Activated CD8-positive, alpha-beta T cell treated with anti-CD3 and anti-CD28 coated beads, Interleukin-2, amount 10 ng/mL, durations not matched to agents 7 days and 5 days (primary cell): ENCODE measurements around the gene KRT80. TPM values are rescaled to one million over a fixed set of nuclear protein-coding genes. Genes with fewer than 3 reads are reported as not detected.

ENCODE experiments used
- ATAC-seq: fragments of 150-1000 bp; cut with Tn5 transposase; one replicate; pipeline ENCODE4 v1.10.0; 2021; ENCODE audit warnings: moderate library complexity
- CTCF ChIA-PET: fragments of 350-600 bp; sonication (Branson Sonifier 250); formaldehyde crosslinking; loops from one replicate; lab custom pipeline; 2021; ENCODE audit warnings: antibody characterized with exemption; lab: Charles Lee
- POLR2A ChIA-PET: fragments of 350-600 bp; sonication (Branson Sonifier 250); formaldehyde crosslinking; loops from one replicate; lab custom pipeline; 2021; ENCODE audit warnings: antibody characterized with exemption; lab: Charles Lee
- DNase-seq: peaks from one replicate; pipeline ENCODE4 v3.0.0-alpha.2; 2020
- H3K27ac Mint-ChIP-seq: one replicate; pipeline ENCODE4 v1.8.0; 2021; ENCODE audit warnings: mild to moderate bottlenecking, mixed read lengths
- H3K27me3 Mint-ChIP-seq: one replicate; pipeline ENCODE4 v1.8.0; 2021; ENCODE audit warnings: low read depth, mixed read lengths
- H3K36me3 Mint-ChIP-seq: one replicate; pipeline ENCODE4 v1.8.0; 2021; ENCODE audit warnings: low read depth, mixed read lengths
- H3K4me1 Mint-ChIP-seq: one replicate; pipeline ENCODE4 v1.8.0; 2021; ENCODE audit warnings: low read depth, mixed read lengths
- H3K4me3 Mint-ChIP-seq: one replicate; pipeline ENCODE4 v1.8.0; 2021; ENCODE audit warnings: mild to moderate bottlenecking, mixed read lengths
- H3K9me3 Mint-ChIP-seq: one replicate; pipeline ENCODE4 v1.8.0; 2022; ENCODE audit warnings: mixed read lengths; ENCODE audit not compliant: insufficient read depth
- total RNA-seq, 2 experiments: library from RNA; stranded (reverse); gene quantifications; one replicate each; pipeline ENCODE4 v1.2.3, GENCODE V29; 2021

Gene KRT80
- total RNA-seq, 2 experiments from 2014 or later = not detected

DNA sequence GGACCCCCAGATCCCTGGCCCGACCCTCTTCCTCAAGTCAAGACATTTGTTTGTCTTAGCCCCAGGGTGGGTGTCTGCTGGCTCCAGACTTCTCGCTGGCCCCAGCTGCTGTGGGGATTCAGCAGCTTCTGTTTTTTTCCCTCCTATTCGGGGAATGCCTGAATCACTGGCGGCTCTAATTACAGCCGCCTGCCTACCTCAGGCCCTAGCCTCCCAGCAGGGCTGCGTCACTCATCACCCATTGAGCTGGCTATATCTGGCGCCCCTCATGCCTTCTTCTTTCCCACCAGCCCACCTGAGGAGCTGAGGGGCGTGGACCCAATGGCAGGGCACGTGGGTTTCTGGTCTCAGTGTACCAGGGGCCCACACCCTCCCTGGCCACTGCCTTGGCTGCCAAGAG is 10.1 kb downstream of the KRT80 start:
- POLR2A ChIA-PET = no interaction called here
- no peak for DNase-seq
- Mint-ChIP-seq H3K4me1 (peaks cover 7% of the 10 kb centered on the region), H3K27me3 (no peaks in the 10 kb centered on the region), H3K36me3 (no peaks in the 10 kb centered on the region), H3K4me3 (no peak overlapping the region), H3K27ac (no peak overlapping the region), H3K9me3 (no peaks in the 10 kb centered on the region)
- ATAC-seq = no peak
- CTCF ChIA-PET = no interaction called here

DNA sequence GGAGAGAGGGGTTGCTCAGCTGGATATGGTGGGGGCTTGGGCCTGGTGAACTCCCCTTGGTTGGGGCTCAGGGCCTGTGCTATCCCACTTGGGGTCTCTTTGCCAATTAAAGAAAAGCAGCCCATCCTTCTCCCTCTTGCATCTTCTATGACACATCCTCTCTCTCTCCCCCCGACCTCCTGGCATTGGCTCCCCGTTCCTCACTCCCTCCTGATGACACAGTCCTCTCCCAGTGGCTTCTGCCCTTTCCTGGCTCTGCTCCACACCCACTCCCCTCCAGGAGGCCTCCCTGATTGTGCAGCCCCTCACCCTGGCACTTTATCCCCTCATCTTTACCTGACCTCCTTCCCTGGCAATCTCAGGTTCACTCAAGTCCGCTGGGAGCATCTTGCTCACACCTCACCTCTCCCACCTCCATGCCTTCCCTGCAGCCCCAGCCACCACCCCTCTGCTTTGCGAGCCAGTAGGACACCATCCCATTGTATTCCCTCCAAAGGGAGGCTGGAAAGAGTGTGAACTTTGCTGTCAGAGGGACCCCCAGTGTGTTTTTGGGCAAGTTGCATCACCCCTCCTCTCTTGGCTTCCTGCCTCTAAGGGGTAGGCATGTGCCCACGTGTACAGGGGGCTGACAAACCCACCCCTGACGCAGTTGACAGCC is 10.7 kb downstream of the KRT80 start:
- H3K27ac Mint-ChIP-seq = no peak overlapping the region
- ChIA-PET POLR2A (no interaction called here), CTCF (interaction anchor here (1.0 kb wide), 1 partner anchor 33 kb away, joined by 3 read pairs; no protein-coding TSS in a partner anchor)
- H3K27me3 Mint-ChIP-seq = no peaks in the 10 kb centered on the region
- no peaks in the 10 kb centered on the region for H3K36me3 Mint-ChIP-seq
- DNase-seq (no peak), ATAC-seq (no peak)
- H3K4me1 Mint-ChIP-seq = peaks cover 8% of the 10 kb centered on the region
- no peaks in the 10 kb centered on the region for H3K9me3 Mint-ChIP-seq
- H3K4me3 Mint-ChIP-seq = no peak overlapping the region

DNA sequence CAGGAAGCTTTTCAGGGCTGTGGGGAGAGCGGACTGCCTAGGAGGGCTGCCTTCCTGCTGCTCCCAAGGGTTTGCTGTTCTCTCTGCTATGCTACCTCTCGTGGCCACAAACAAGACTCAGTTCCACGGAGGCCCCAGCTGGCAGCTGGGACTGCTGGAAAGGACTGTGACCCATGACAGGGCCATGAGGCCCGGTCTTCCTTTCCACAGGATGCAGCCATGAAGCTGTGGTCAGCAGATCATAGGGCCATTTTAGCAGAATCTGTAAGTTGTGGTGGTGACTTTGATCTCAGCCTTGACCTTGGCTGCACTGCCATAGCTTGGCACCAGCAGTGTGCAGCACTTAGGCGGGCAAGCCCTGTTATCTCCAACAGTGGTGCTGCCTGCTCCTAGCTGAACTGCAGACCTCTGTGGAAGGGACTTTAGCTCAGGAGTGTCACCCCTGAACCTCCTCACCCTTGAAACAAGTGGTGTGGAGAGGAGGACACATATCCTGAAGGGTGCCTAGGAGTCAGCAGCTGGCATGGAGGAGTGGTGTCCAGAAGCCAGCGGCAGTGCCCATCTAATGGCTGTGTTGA is 12.3 kb downstream of the KRT80 start:
- ChIA-PET CTCF (interaction anchor here (0.9 kb wide), 1 partner anchor 148 kb away, joined by 3 read pairs; no protein-coding TSS in a partner anchor), POLR2A (no interaction called here)
- ATAC-seq (no peak), DNase-seq (no peak)
- Mint-ChIP-seq H3K4me3 (no peak overlapping the region), H3K36me3 (no peaks in the 10 kb centered on the region), H3K4me1 (peaks cover 9% of the 10 kb centered on the region), H3K27me3 (no peaks in the 10 kb centered on the region), H3K9me3 (no peaks in the 10 kb centered on the region), H3K27ac (no peak overlapping the region)

DNA sequence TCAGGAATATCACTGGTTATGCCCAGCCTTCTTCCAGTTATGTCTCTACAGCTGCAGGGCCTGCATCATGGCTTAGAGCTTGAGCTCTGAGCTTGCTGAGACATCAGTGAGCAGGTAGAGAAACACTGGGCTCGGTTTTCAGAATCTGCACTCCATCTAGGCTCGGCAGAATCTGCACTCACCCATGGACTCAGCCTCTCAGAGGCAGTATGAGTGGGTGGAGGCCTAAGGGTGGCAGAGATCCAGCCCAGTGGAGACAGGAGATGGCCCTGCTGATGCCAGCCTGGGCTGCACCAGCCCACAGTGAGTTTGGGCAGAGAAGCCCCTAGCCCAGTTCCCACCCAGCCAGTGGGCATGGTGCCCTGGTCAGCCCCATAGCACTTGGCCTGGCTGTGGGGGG is 12.8 kb downstream of the KRT80 start:
- Mint-ChIP-seq H3K4me1 (peaks cover 6% of the 10 kb centered on the region), H3K4me3 (no peak overlapping the region), H3K9me3 (no peaks in the 10 kb centered on the region), H3K27me3 (no peaks in the 10 kb centered on the region), H3K27ac (no peak overlapping the region), H3K36me3 (no peaks in the 10 kb centered on the region)
- DNase-seq (no peak), ATAC-seq (no peak)
- POLR2A ChIA-PET = no interaction called here
- CTCF ChIA-PET = interaction anchor here (0.9 kb wide), 1 partner anchor 149 kb away, joined by 3 read pairs; no protein-coding TSS in a partner anchor

- DNase-seq (no peak), ATAC-seq (no peak)
- no peaks in the 10 kb centered on the region for H3K36me3 Mint-ChIP-seq
- POLR2A ChIA-PET = no interaction called here
- H3K27me3 Mint-ChIP-seq = no peaks in the 10 kb centered on the region
- no peaks in the 10 kb centered on the region for H3K9me3 Mint-ChIP-seq
- H3K4me1 Mint-ChIP-seq = peaks cover 6% of the 10 kb centered on the region
- H3K4me3 Mint-ChIP-seq = no peak overlapping the region
- CTCF ChIA-PET = no interaction called here
- H3K27ac Mint-ChIP-seq = no peak overlapping the region
Observed at GRCh38 chr12:52178443-52178842, 13.4 kb downstream of the KRT80 start.

DNA sequence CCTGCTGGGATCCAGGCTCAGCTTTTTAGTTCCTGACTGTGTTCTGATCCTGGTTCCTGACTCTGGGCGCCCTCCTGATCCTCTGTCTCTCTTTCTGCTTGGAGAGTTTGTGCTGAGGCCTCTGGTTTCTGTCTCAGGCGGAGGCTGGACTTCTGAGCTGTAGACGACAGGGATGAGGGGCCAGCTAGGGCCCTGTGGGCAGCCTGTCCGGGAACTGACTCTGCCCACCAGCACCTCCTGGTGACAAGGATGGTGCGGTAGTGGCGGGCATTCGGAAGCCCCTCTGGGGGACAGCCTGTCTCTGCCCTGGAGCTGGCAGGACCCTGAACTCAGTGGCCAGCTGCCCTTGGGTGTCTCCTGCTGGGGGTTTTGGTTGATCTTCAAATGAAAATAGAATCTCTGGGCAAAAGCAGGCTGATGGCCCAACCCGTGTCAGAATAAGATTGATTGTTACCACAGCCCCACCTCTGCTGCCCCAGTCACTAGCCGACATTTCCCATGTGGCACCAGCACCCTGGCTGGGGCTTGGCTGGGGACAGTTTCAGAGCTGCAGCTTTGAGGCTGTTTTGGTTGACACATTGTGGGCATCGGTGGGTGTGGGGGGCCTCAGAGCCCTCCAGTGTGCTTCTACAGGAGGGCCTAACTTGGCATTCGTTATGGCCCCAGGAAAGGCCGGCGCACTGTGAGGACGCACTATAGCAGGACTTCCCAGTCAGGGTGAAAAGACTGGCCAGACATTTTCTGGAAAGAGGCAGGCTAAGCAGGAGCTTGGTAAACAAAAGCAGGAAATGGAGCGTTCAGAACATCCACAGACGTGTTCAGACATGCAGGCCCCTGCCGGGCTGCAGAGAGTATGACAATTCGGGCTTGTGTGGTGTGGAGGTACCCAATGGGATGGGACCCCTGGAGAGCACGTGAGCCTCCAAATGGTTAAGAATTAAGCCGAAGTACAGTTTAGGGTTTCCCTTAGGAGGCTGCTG is 16.2 kb downstream of the KRT80 start:
- Mint-ChIP-seq H3K27ac (no peak overlapping the region), H3K36me3 (no peaks in the 10 kb centered on the region), H3K4me3 (no peak overlapping the region), H3K4me1 (peaks cover 6% of the 10 kb centered on the region), H3K9me3 (no peaks in the 10 kb centered on the region), H3K27me3 (no peaks in the 10 kb centered on the region)
- DNase-seq (no peak), ATAC-seq (no peak)
- ChIA-PET POLR2A (interaction anchor here (0.7 kb wide), 1 partner anchor 32 kb away, joined by 3 read pairs; no protein-coding TSS in a partner anchor), CTCF (interaction anchor here (0.9 kb wide), 1 partner anchor 9 kb away, joined by 3 read pairs; no protein-coding TSS in a partner anchor)

GRCh38 chr12:52173526-52173925 is 18.3 kb downstream of the KRT80 start:
- Mint-ChIP-seq H3K9me3 (no peaks in the 10 kb centered on the region), H3K4me1 (peaks cover 6% of the 10 kb centered on the region), H3K4me3 (no peak overlapping the region), H3K36me3 (no peaks in the 10 kb centered on the region), H3K27me3 (no peaks in the 10 kb centered on the region), H3K27ac (no peak overlapping the region)
- no peak for ATAC-seq
- ChIA-PET CTCF (no interaction called here), POLR2A (no interaction called here)
- DNase-seq = no peak

GRCh38 chr12:52172956-52173355 is 18.9 kb downstream of the KRT80 start:
- Mint-ChIP-seq H3K27ac (no peak overlapping the region), H3K4me1 (peaks cover 6% of the 10 kb centered on the region), H3K36me3 (no peaks in the 10 kb centered on the region), H3K27me3 (no peaks in the 10 kb centered on the region), H3K4me3 (no peak overlapping the region), H3K9me3 (no peaks in the 10 kb centered on the region)
- ChIA-PET CTCF (interaction anchor here (1.2 to 1.6 kb wide), 3 partner anchors 15 to 106 kb away, joined by 3 to 4 read pairs (median 4); no protein-coding TSS in a partner anchor), POLR2A (no interaction called here)
- no peak for DNase-seq
- ATAC-seq = no peak

GRCh38 chr12:52171950-52172512 is 19.8 kb downstream of the KRT80 start:
- CTCF ChIA-PET = interaction anchor here (1.2 to 1.6 kb wide), 3 partner anchors 15 to 107 kb away, joined by 3 to 4 read pairs (median 4); no protein-coding TSS in a partner anchor
- H3K4me3 Mint-ChIP-seq = no peak overlapping the region
- H3K27me3 Mint-ChIP-seq = no peaks in the 10 kb centered on the region
- peak; percentile 60 for ATAC-seq
- H3K36me3 Mint-ChIP-seq = no peaks in the 10 kb centered on the region
- H3K4me1 Mint-ChIP-seq = peaks cover 6% of the 10 kb centered on the region
- peak; percentile 57 for DNase-seq
- POLR2A ChIA-PET = no interaction called here
- H3K27ac Mint-ChIP-seq = no peak overlapping the region
- no peaks in the 10 kb centered on the region for H3K9me3 Mint-ChIP-seq

DNA sequence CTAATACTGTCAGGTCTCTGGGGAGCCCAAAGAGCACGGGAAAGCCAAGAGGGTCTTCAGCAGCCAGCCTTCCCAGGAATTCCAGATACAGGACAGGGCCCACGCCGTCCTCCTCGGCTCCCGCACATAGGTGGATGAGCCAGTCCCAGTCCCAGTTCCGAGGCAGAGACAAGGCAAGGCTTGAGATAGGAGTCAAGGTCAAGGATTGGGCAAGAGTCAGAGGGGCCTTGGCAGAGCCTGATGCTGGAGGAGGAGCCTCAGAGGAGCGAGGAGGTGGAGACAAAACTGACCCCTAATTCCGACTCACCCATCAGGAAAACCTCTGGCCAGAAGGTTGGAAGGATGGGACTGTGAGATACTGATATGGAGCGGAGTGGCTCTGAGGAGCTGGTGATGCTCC is 21.0 kb downstream of the KRT80 start:
- DNase-seq (no peak), ATAC-seq (no peak)
- ChIA-PET POLR2A (no interaction called here), CTCF (interaction anchor here (0.9 to 1.4 kb wide), 3 partner anchors 108 to 156 kb away, joined by 3 to 6 read pairs (median 5); no protein-coding TSS in a partner anchor)
- H3K4me3 Mint-ChIP-seq = no peak overlapping the region
- H3K27ac Mint-ChIP-seq = no peak overlapping the region
- H3K36me3 Mint-ChIP-seq = no peaks in the 10 kb centered on the region
- peaks cover 6% of the 10 kb centered on the region for H3K4me1 Mint-ChIP-seq
- no peaks in the 10 kb centered on the region for H3K9me3 Mint-ChIP-seq
- peaks cover 3% of the 10 kb centered on the region for H3K27me3 Mint-ChIP-seq

DNA sequence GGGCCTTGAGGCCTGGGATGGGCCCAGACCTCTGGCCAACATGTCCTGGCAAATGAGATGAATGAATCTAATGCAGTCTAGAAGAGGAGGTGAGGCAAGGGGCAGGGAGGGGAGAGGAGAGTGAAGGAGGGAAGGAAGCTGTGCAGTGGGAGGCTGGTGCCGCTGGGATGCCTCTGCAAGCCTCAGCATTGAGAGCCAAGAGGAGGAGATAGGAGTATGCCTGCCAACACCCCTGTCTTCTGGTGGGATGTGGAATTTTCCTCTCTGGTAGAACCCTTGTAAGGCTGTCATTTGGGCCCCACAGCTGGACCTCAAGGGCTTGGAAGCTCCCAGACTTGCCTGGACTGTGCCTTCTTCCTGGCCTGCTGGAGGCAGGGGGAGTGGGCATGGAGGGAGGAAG is 21.9 kb downstream of the KRT80 start:
- ChIA-PET CTCF (interaction anchor here (1.4 kb wide), 2 partner anchors 109 to 157 kb away, joined by 5 to 6 read pairs; no protein-coding TSS in a partner anchor), POLR2A (no interaction called here)
- Mint-ChIP-seq H3K4me1 (peaks cover 9% of the 10 kb centered on the region), H3K36me3 (no peaks in the 10 kb centered on the region), H3K4me3 (no peak overlapping the region), H3K9me3 (no peaks in the 10 kb centered on the region), H3K27ac (no peak overlapping the region), H3K27me3 (peaks cover 3% of the 10 kb centered on the region)
- no peak for ATAC-seq
- DNase-seq = no peak
